Mucosa of gallbladder (tissue), 1 donor: Measurements from ENCODE around the gene TXNRD1. TPM values are rescaled to one million over a fixed set of nuclear protein-coding genes. Genes with fewer than 3 reads are reported as not detected.
A peak's percentile ranks its signal among the peaks of the same experiment; 100 is the strongest.

ENCODE experiments used
- DNase-seq: peaks from one replicate; pipeline ENCODE4 v3.0.0-alpha.2; 2020; ENCODE audit warnings: low spot score
- total RNA-seq: library from RNA; stranded (reverse); gene quantifications from one replicate; pipeline ENCODE4 v1.2.1, GENCODE V29; 2021
- donor health status: DM: no; HTN: no; CAD: no.

TXNRD1 gene
- total RNA-seq, 1 donor from 2014 or later = 139 TPM

- no peak for DNase-seq
Measured at GRCh38 chr12:104350211-104351056, 134.9 kb downstream of the TXNRD1 start.

GRCh38 chr12:104351057-104351983, 135.7 kb downstream of the TXNRD1 start:
- DNase-seq = no peak

GRCh38 chr12:104352106-104352713, 136.6 kb downstream of the TXNRD1 start:
- no peak for DNase-seq

- DNase-seq = no peak
Measured at GRCh38 chr12:104353012-104353981, 137.7 kb downstream of the TXNRD1 start.

GRCh38 chr12:104354167-104354867, 138.7 kb downstream of the TXNRD1 start:
- DNase-seq = no peak

GRCh38 chr12:104354868-104355570, 139.4 kb downstream of the TXNRD1 start:
- no peak for DNase-seq

- no peak for DNase-seq
Measured at GRCh38 chr12:104355630-104356029, 140.1 kb downstream of the TXNRD1 start.

GRCh38 chr12:104356231-104357115, 140.9 kb downstream of the TXNRD1 start:
- no peak for DNase-seq

GRCh38 chr12:104357421-104357952, 141.9 kb downstream of the TXNRD1 start:
- no peak for DNase-seq

GRCh38 chr12:104358353-104359003, 142.9 kb downstream of the TXNRD1 start:
- DNase-seq = peak; percentile 69

GRCh38 chr12:104359216-104359615, 143.6 kb downstream of the TXNRD1 start:
- no peak for DNase-seq

GRCh38 chr12:104360157-104360556, 144.6 kb downstream of the TXNRD1 start:
- DNase-seq = no peak

GRCh38 chr12:104360983-104361707, 145.6 kb downstream of the TXNRD1 start:
- no peak for DNase-seq

GRCh38 chr12:104365921-104366410, 150.4 kb downstream of the TXNRD1 start:
- DNase-seq = no peak

GRCh38 chr12:104369708-104370107, 154.1 kb downstream of the TXNRD1 start:
- no peak for DNase-seq

- no peak for DNase-seq
Measured at GRCh38 chr12:104371043-104371870, 155.7 kb downstream of the TXNRD1 start.
